Measurements from ENCODE around the gene TREH.

The TREH gene

GRCh38 chr11:118656563-118657165 lies 22.8 kb downstream of the TREH start:
- Mint-ChIP-seq H3K27me3 (ENCODE audit: low read depth) (peaks cover 3% of the 10 kb centered on the region), H3K27ac (no peak overlapping the region), H3K36me3 (ENCODE audit: low read depth) (no peaks in the 10 kb centered on the region), H3K9me3 (no peaks in the 10 kb centered on the region), H3K4me3 (no peak overlapping the region), H3K4me1 (ENCODE audit: low read depth) (peaks cover 9% of the 10 kb centered on the region)
- no peak for DNase-seq (ENCODE audit: low spot score)

- H3K9me3 Mint-ChIP-seq: no peaks in the 10 kb centered on the region
- peaks cover 9% of the 10 kb centered on the region for H3K4me1 Mint-ChIP-seq (ENCODE audit: low read depth)
- no peak overlapping the region for H3K27ac Mint-ChIP-seq
- no peak overlapping the region for H3K4me3 Mint-ChIP-seq
- no peaks in the 10 kb centered on the region for H3K36me3 Mint-ChIP-seq (ENCODE audit: low read depth)
- H3K27me3 Mint-ChIP-seq (ENCODE audit: low read depth): peaks cover 3% of the 10 kb centered on the region
- DNase-seq (ENCODE audit: low spot score): no peak
These were observed 23.8 kb downstream of the TREH start for GRCh38 chr11:118655486-118656190.

- H3K27ac Mint-ChIP-seq: no peak overlapping the region
- H3K27me3 Mint-ChIP-seq (ENCODE audit: low read depth): peaks cover 3% of the 10 kb centered on the region
- no peaks in the 10 kb centered on the region for H3K9me3 Mint-ChIP-seq
- no peak for DNase-seq (ENCODE audit: low spot score)
- peaks cover 5% of the 10 kb centered on the region for H3K4me1 Mint-ChIP-seq (ENCODE audit: low read depth)
- no peaks in the 10 kb centered on the region for H3K36me3 Mint-ChIP-seq (ENCODE audit: low read depth)
- no peak overlapping the region for H3K4me3 Mint-ChIP-seq
These were observed 25.6 kb downstream of the TREH start for GRCh38 chr11:118653684-118654390.

GRCh38 chr11:118652681-118653181 lies 26.7 kb downstream of the TREH start:
- Mint-ChIP-seq H3K36me3 (ENCODE audit: low read depth) (no peaks in the 10 kb centered on the region), H3K27ac (no peak overlapping the region), H3K4me3 (no peak overlapping the region), H3K27me3 (ENCODE audit: low read depth) (peaks cover 3% of the 10 kb centered on the region), H3K9me3 (no peaks in the 10 kb centered on the region), H3K4me1 (ENCODE audit: low read depth) (peaks cover 5% of the 10 kb centered on the region)
- no peak for DNase-seq (ENCODE audit: low spot score)

- Mint-ChIP-seq H3K27me3 (ENCODE audit: low read depth) (peaks cover 3% of the 10 kb centered on the region), H3K4me3 (no peak overlapping the region), H3K4me1 (ENCODE audit: low read depth) (peaks cover 5% of the 10 kb centered on the region), H3K27ac (no peak overlapping the region), H3K36me3 (ENCODE audit: low read depth) (no peaks in the 10 kb centered on the region), H3K9me3 (no peaks in the 10 kb centered on the region)
- no peak for DNase-seq (ENCODE audit: low spot score)
These were observed 27.6 kb downstream of the TREH start for GRCh38 chr11:118651820-118652219.

GRCh38 chr11:118650366-118650765 lies 29.1 kb downstream of the TREH start:
- Mint-ChIP-seq H3K4me1 (ENCODE audit: low read depth) (peaks cover 5% of the 10 kb centered on the region), H3K4me3 (no peak overlapping the region), H3K27ac (no peak overlapping the region), H3K27me3 (ENCODE audit: low read depth) (peaks cover 3% of the 10 kb centered on the region), H3K36me3 (ENCODE audit: low read depth) (no peaks in the 10 kb centered on the region), H3K9me3 (no peaks in the 10 kb centered on the region)
- DNase-seq (ENCODE audit: low spot score): no peak

- Mint-ChIP-seq H3K27me3 (ENCODE audit: low read depth) (peaks cover 3% of the 10 kb centered on the region), H3K36me3 (ENCODE audit: low read depth) (no peaks in the 10 kb centered on the region), H3K4me1 (ENCODE audit: low read depth) (peaks cover 5% of the 10 kb centered on the region), H3K9me3 (no peaks in the 10 kb centered on the region), H3K4me3 (no peak overlapping the region), H3K27ac (no peak overlapping the region)
- DNase-seq (ENCODE audit: low spot score): no peak
These were observed 29.5 kb downstream of the TREH start for GRCh38 chr11:118649941-118650340.

- H3K27me3 Mint-ChIP-seq (ENCODE audit: low read depth): no peaks in the 10 kb centered on the region
- no peak for DNase-seq (ENCODE audit: low spot score)
- H3K4me3 Mint-ChIP-seq: no peak overlapping the region
- no peaks in the 10 kb centered on the region for H3K36me3 Mint-ChIP-seq (ENCODE audit: low read depth)
- H3K27ac Mint-ChIP-seq: no peak overlapping the region
- H3K9me3 Mint-ChIP-seq: no peaks in the 10 kb centered on the region
- peaks cover 5% of the 10 kb centered on the region for H3K4me1 Mint-ChIP-seq (ENCODE audit: low read depth)
These were observed 31.2 kb downstream of the TREH start for GRCh38 chr11:118648291-118648690.

- Mint-ChIP-seq H3K9me3 (no peaks in the 10 kb centered on the region), H3K4me1 (ENCODE audit: low read depth) (no peaks in the 10 kb centered on the region), H3K27ac (no peak overlapping the region), H3K36me3 (ENCODE audit: low read depth) (no peaks in the 10 kb centered on the region), H3K4me3 (no peak overlapping the region), H3K27me3 (ENCODE audit: low read depth) (no peaks in the 10 kb centered on the region)
- no peak for DNase-seq (ENCODE audit: low spot score)
These were observed 33.1 kb downstream of the TREH start for GRCh38 chr11:118646393-118646792.

GRCh38 chr11:118645066-118645715 lies 34.3 kb downstream of the TREH start:
- Mint-ChIP-seq H3K9me3 (no peaks in the 10 kb centered on the region), H3K27ac (no peak overlapping the region), H3K4me3 (no peak overlapping the region), H3K36me3 (ENCODE audit: low read depth) (no peaks in the 10 kb centered on the region), H3K4me1 (ENCODE audit: low read depth) (no peaks in the 10 kb centered on the region), H3K27me3 (ENCODE audit: low read depth) (no peaks in the 10 kb centered on the region)
- no peak for DNase-seq (ENCODE audit: low spot score)

- H3K4me3 Mint-ChIP-seq: no peak overlapping the region
- H3K9me3 Mint-ChIP-seq: no peaks in the 10 kb centered on the region
- H3K27ac Mint-ChIP-seq: no peak overlapping the region
- no peak for DNase-seq (ENCODE audit: low spot score)
- H3K36me3 Mint-ChIP-seq (ENCODE audit: low read depth): no peaks in the 10 kb centered on the region
- no peaks in the 10 kb centered on the region for H3K27me3 Mint-ChIP-seq (ENCODE audit: low read depth)
- no peaks in the 10 kb centered on the region for H3K4me1 Mint-ChIP-seq (ENCODE audit: low read depth)
These were observed 35.0 kb downstream of the TREH start for GRCh38 chr11:118644496-118644895.

GRCh38 chr11:118643995-118644345 lies 35.5 kb downstream of the TREH start:
- H3K4me1 Mint-ChIP-seq (ENCODE audit: low read depth): no peaks in the 10 kb centered on the region
- H3K27ac Mint-ChIP-seq: no peak overlapping the region
- H3K36me3 Mint-ChIP-seq (ENCODE audit: low read depth): no peaks in the 10 kb centered on the region
- DNase-seq (ENCODE audit: low spot score): no peak
- H3K27me3 Mint-ChIP-seq (ENCODE audit: low read depth): no peaks in the 10 kb centered on the region
- H3K4me3 Mint-ChIP-seq: no peak overlapping the region
- H3K9me3 Mint-ChIP-seq: no peaks in the 10 kb centered on the region

- Mint-ChIP-seq H3K4me3 (no peak overlapping the region), H3K9me3 (no peaks in the 10 kb centered on the region), H3K4me1 (ENCODE audit: low read depth) (no peaks in the 10 kb centered on the region), H3K36me3 (ENCODE audit: low read depth) (no peaks in the 10 kb centered on the region), H3K27ac (no peak overlapping the region), H3K27me3 (ENCODE audit: low read depth) (no peaks in the 10 kb centered on the region)
- no peak for DNase-seq (ENCODE audit: low spot score)
These were observed 36.1 kb downstream of the TREH start for GRCh38 chr11:118643142-118643994.

Measured in T-helper 2 cell treated with Interferon-gamma antibody and Interleukin-4, amounts not matched to agents 5 μg/mL and 100 μg/mL, for 36 hours (primary cell).